HepG2 (cell line): ENCODE results near the gene RAC3. TPM values are rescaled to one million over a fixed set of nuclear protein-coding genes. Genes with fewer than 3 reads are reported as not detected.

Experiments
- AKAP8 ChIP-seq: sonication (generic); formaldehyde crosslinking; IDR thresholded peaks from 2 replicates; pipeline ENCODE4 v1.5.1; 2020; ENCODE audit warnings: mild to moderate bottlenecking, missing genetic modification reagents
- CCDC6 ChIP-seq: sonication (generic); formaldehyde crosslinking; IDR thresholded peaks from 2 replicates; pipeline ENCODE4 v1.8.1; 2022; ENCODE audit warnings: mild to moderate bottlenecking, missing genetic modification reagents, moderate library complexity
- HOXA9 ChIP-seq: sonication (generic); formaldehyde crosslinking; IDR thresholded peaks from 2 replicates; pipeline ENCODE4 v1.8.1; 2022; ENCODE audit warnings: missing genetic modification reagents, mild to moderate bottlenecking, moderate library complexity, borderline replicate concordance
- MIER3 ChIP-seq: IDR thresholded peaks from 2 replicates; pipeline ENCODE4 v1.6.1; 2016; ENCODE audit warnings: missing compliant biosample characterization, borderline replicate concordance
- SP4 ChIP-seq: sonication (generic); formaldehyde crosslinking; IDR thresholded peaks from 2 replicates; pipeline ENCODE4 v1.8.1; 2023; ENCODE audit warnings: mild to moderate bottlenecking, missing genetic modification reagents
- ZBTB21 ChIP-seq: sonication (generic); formaldehyde crosslinking; IDR thresholded peaks from 2 replicates; pipeline ENCODE4 v1.4.0; 2020; ENCODE audit warnings: missing genetic modification reagents
- ZNF577 ChIP-seq: sonication (generic); formaldehyde crosslinking; IDR thresholded peaks from 2 replicates; pipeline ENCODE4 v1.4.0; 2020; ENCODE audit warnings: mild to moderate bottlenecking, low read depth, missing genetic modification reagents, borderline replicate concordance
- ZNF749 ChIP-seq: sonication (generic); formaldehyde crosslinking; IDR thresholded peaks from 2 replicates; pipeline ENCODE4 v1.8.0; 2022; ENCODE audit warnings: mild to moderate bottlenecking, missing genetic modification reagents, moderate library complexity, borderline replicate concordance
- ZNF776 ChIP-seq: sonication (generic); formaldehyde crosslinking; IDR thresholded peaks from 2 replicates; pipeline ENCODE4 v1.4.0; 2020; ENCODE audit warnings: mild to moderate bottlenecking, missing genetic modification reagents
- polyA plus RNA-seq, 8 experiments: library from polyadenylated mRNA; depleted of rRNA in 3 of 8; stranded (reverse) in 7 of 8; unstranded in 1 of 8; fragments of >200 nt; fragmentation: Illumina TruSeq in 4 of 8; extraction: Trizol in 4 of 8; gene quantifications; 2 replicates each; pipeline versions ENCODE4 v1.2.1 to v1.2.3, GENCODE V29; 2011 to 2016; ENCODE audit warnings: low read depth in 4 of 8, missing spikeins in 1 of 8, mixed read lengths in 1 of 8; ENCODE audit not compliant: insufficient read depth in 1 of 8
- total RNA-seq, 5 experiments: library from RNA; depleted of rRNA; stranded (reverse); fragments of >200 nt; fragmentation: Illumina TruSeq; extraction: Trizol; gene quantifications; 2 replicates each; pipeline ENCODE4 v1.2.3, GENCODE V29; 2016; ENCODE audit warnings: low read depth in 1 of 5
- TF ChIP-seq, protein P1 (sequence below): sonication (generic); formaldehyde crosslinking; IDR thresholded peaks from 2 replicates; pipeline ENCODE4 v1.4.0; 2020; ENCODE audit warnings: missing genetic modification reagents, borderline replicate concordance
- TF ChIP-seq, protein P2 (sequence below): sonication (generic); formaldehyde crosslinking; IDR thresholded peaks from 2 replicates; pipeline ENCODE4 v1.4.0; 2020; ENCODE audit warnings: mild to moderate bottlenecking, missing genetic modification reagents
- TF ChIP-seq, protein P3 (sequence below), 2 experiments: sonication (generic) in 1 of 2; formaldehyde crosslinking in 1 of 2; IDR thresholded peaks; 2 replicates each; pipeline versions ENCODE4 v1.5.1 to v1.6.1; 2011 to 2020; ENCODE audit warnings: borderline replicate concordance in 1 of 2, low read depth in 1 of 2, low read length in 1 of 2, mild to moderate bottlenecking in 1 of 2, missing genetic modification reagents in 1 of 2, moderate library complexity in 1 of 2
- TF ChIP-seq, protein P4 (sequence below): sonication (generic); formaldehyde crosslinking; IDR thresholded peaks from 2 replicates; pipeline ENCODE4 v1.4.0; 2020; ENCODE audit warnings: missing genetic modification reagents, borderline replicate concordance
- TF ChIP-seq, protein P5 (sequence below): sonication (generic); formaldehyde crosslinking; IDR thresholded peaks from 2 replicates; pipeline ENCODE4 v1.5.0; 2020; ENCODE audit warnings: missing genetic modification reagents

The RAC3 gene
- total and polyA plus RNA-seq, 2 of the 13 experiments (the other 11 are each of a cell fraction or from before 2014, with no cell fraction given), result 10.5 to 21.3 TPM

DNA sequence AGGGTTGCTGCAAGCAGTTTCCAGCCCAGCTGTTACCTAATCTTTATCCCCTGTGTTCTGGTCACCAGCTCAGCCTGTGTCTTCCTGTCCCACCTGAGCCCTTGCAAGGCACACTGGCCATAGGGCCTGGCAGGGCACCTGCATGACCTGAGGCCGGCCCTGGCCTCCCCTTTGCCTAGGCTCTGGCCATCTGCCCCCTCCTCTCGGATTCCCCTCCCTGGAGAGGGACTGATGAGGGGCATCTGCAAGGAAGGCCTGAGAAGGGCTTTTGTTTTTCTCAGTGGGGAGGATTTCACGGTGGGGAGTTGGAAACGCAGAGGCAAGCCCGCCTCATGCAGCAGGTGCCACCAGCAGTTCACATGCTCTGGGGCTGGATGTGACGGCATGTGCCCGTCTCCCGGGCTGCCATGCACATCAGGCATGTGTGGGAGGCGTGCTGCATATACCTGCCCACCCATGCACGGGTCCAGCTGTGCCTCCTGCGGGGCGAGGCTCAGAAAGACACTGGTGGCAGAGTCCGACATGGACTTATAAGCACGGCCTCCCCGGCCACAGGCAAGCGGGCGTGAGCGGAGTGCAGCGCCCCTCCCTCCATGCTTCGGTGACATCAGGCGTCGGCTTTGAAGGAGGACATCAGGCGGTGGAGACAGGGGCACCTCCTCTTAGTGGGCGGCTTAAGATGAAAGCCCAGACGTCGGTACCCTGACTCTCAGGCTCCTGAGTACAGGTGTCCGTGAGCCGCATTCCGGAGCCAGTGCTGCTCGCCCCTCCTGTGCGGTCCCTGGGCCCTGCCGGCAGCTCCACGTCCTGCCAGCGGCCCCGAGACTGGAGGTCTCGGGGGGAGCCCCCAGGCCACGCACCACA is 37.5 kb upstream of the RAC3 start (continued):
- TF ChIP-seq, protein P1, sequence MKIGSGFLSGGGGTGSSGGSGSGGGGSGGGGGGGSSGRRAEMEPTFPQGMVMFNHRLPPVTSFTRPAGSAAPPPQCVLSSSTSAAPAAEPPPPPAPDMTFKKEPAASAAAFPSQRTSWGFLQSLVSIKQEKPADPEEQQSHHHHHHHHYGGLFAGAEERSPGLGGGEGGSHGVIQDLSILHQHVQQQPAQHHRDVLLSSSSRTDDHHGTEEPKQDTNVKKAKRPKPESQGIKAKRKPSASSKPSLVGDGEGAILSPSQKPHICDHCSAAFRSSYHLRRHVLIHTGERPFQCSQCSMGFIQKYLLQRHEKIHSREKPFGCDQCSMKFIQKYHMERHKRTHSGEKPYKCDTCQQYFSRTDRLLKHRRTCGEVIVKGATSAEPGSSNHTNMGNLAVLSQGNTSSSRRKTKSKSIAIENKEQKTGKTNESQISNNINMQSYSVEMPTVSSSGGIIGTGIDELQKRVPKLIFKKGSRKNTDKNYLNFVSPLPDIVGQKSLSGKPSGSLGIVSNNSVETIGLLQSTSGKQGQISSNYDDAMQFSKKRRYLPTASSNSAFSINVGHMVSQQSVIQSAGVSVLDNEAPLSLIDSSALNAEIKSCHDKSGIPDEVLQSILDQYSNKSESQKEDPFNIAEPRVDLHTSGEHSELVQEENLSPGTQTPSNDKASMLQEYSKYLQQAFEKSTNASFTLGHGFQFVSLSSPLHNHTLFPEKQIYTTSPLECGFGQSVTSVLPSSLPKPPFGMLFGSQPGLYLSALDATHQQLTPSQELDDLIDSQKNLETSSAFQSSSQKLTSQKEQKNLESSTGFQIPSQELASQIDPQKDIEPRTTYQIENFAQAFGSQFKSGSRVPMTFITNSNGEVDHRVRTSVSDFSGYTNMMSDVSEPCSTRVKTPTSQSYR, result peak; percentile 12; the same call in 1 of the 2 replicates
- TF ChIP-seq, protein P2, sequence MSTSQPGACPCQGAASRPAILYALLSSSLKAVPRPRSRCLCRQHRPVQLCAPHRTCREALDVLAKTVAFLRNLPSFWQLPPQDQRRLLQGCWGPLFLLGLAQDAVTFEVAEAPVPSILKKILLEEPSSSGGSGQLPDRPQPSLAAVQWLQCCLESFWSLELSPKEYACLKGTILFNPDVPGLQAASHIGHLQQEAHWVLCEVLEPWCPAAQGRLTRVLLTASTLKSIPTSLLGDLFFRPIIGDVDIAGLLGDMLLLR (CRISPR knock-in tag), result peak; percentile 56; the same call in 1 of the 2 replicates
- TF ChIP-seq, protein P3, sequence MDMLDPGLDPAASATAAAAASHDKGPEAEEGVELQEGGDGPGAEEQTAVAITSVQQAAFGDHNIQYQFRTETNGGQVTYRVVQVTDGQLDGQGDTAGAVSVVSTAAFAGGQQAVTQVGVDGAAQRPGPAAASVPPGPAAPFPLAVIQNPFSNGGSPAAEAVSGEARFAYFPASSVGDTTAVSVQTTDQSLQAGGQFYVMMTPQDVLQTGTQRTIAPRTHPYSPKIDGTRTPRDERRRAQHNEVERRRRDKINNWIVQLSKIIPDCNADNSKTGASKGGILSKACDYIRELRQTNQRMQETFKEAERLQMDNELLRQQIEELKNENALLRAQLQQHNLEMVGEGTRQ (IDR thresholded peaks at IDR 0.05; ENCODE audit: low read depth, low read length), result 0 out of 2 replicates have a peak, but pooled peaks have one; percentile 12
- TF ChIP-seq, protein P3 (CRISPR knock-in tag; IDR thresholded peaks at IDR 0.05; ENCODE audit: borderline replicate concordance), result no peak
- TF ChIP-seq ZNF749, result peak; percentile 64
- no peak for TF ChIP-seq ZNF577
- TF ChIP-seq, protein P4, sequence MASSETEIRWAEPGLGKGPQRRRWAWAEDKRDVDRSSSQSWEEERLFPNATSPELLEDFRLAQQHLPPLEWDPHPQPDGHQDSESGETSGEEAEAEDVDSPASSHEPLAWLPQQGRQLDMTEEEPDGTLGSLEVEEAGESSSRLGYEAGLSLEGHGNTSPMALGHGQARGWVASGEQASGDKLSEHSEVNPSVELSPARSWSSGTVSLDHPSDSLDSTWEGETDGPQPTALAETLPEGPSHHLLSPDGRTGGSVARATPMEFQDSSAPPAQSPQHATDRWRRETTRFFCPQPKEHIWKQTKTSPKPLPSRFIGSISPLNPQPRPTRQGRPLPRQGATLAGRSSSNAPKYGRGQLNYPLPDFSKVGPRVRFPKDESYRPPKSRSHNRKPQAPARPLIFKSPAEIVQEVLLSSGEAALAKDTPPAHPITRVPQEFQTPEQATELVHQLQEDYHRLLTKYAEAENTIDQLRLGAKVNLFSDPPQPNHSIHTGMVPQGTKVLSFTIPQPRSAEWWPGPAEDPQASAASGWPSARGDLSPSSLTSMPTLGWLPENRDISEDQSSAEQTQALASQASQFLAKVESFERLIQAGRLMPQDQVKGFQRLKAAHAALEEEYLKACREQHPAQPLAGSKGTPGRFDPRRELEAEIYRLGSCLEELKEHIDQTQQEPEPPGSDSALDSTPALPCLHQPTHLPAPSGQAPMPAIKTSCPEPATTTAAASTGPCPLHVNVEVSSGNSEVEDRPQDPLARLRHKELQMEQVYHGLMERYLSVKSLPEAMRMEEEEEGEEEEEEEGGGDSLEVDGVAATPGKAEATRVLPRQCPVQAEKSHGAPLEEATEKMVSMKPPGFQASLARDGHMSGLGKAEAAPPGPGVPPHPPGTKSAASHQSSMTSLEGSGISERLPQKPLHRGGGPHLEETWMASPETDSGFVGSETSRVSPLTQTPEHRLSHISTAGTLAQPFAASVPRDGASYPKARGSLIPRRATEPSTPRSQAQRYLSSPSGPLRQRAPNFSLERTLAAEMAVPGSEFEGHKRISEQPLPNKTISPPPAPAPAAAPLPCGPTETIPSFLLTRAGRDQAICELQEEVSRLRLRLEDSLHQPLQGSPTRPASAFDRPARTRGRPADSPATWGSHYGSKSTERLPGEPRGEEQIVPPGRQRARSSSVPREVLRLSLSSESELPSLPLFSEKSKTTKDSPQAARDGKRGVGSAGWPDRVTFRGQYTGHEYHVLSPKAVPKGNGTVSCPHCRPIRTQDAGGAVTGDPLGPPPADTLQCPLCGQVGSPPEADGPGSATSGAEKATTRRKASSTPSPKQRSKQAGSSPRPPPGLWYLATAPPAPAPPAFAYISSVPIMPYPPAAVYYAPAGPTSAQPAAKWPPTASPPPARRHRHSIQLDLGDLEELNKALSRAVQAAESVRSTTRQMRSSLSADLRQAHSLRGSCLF (CRISPR knock-in tag), result no peak
- peak; percentile 21; the same call in 1 of the 2 replicates for TF ChIP-seq CCDC6 (CRISPR knock-in tag)
- no peak for TF ChIP-seq MIER3 (CRISPR knock-in tag)
- TF ChIP-seq, protein P5, sequence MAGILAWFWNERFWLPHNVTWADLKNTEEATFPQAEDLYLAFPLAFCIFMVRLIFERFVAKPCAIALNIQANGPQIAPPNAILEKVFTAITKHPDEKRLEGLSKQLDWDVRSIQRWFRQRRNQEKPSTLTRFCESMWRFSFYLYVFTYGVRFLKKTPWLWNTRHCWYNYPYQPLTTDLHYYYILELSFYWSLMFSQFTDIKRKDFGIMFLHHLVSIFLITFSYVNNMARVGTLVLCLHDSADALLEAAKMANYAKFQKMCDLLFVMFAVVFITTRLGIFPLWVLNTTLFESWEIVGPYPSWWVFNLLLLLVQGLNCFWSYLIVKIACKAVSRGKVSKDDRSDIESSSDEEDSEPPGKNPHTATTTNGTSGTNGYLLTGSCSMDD (CRISPR knock-in tag), result no peak
- peak; percentile 63; the same call in 1 of the 2 replicates for TF ChIP-seq AKAP8 (CRISPR knock-in tag)
- TF ChIP-seq SP4, result peak; percentile 27
- peak; percentile 69 for TF ChIP-seq ZBTB21 (CRISPR knock-in tag)
- TF ChIP-seq HOXA9 (CRISPR knock-in tag), result 0 out of 2 replicates have a peak, but pooled peaks have one; percentile 70
- peak; percentile 88; the same call in 1 of the 2 replicates for TF ChIP-seq ZNF776 (CRISPR knock-in tag)
